GM21423 (cell line): ENCODE data around the gene TCEAL1.

Experiments used
- ATAC-seq: cut with Tn5 transposase; IDR thresholded peaks from one replicate; pipeline ENCODE4 v1.9.1; 2021; ENCODE audit warnings: mild to moderate bottlenecking, moderate library complexity; ENCODE audit not compliant: unreplicated experiment

TCEAL1 gene

GRCh38 chrX:103674531-103675454 lies 46.0 kb downstream of the TCEAL1 start:
- no peak for ATAC-seq

GRCh38 chrX:103678199-103678993 lies 49.6 kb downstream of the TCEAL1 start:
- ATAC-seq: no peak
